ENCODE results near the gene MANEA.

The MANEA gene

GRCh38 chr6:95589067-95589466 is 11.7 kb downstream of the MANEA start:
- DNase-seq = no peak

GRCh38 chr6:95589826-95590570 is 12.7 kb downstream of the MANEA start:
- DNase-seq = no peak

- DNase-seq = no peak
These were observed 15.7 kb downstream of the MANEA start for GRCh38 chr6:95593025-95593424.

- no peak for DNase-seq
These were observed 18.7 kb downstream of the MANEA start for GRCh38 chr6:95596021-95596420.

- no peak for DNase-seq
These were observed 22.4 kb downstream of the MANEA start for GRCh38 chr6:95599706-95600105.

- DNase-seq = no peak
These were observed 23.8 kb downstream of the MANEA start for GRCh38 chr6:95601133-95601532.

- no peak for DNase-seq
These were observed 36.8 kb downstream of the MANEA start for GRCh38 chr6:95614094-95614493.

GRCh38 chr6:95629551-95629950 is 52.2 kb downstream of the MANEA start:
- no peak for DNase-seq

GRCh38 chr6:95636552-95637431 is 59.5 kb downstream of the MANEA start:
- no peak for DNase-seq

- DNase-seq = no peak
These were observed 71.3 kb downstream of the MANEA start for GRCh38 chr6:95648636-95649035.

- no peak for DNase-seq
These were observed 72.1 kb downstream of the MANEA start for GRCh38 chr6:95649451-95649850.

- DNase-seq = no peak
These were observed 76.8 kb downstream of the MANEA start for GRCh38 chr6:95654176-95654575.

- DNase-seq = no peak
These were observed 81.6 kb downstream of the MANEA start for GRCh38 chr6:95658886-95659285.
